AG04449 (cell line): Measurements from ENCODE around the gene AMIGO1.
A peak's percentile ranks its signal among the peaks of the same experiment; 100 is the strongest.

Experiments used
- CTCF ChIA-PET: fragments of 350-600 bp; formaldehyde crosslinking; extraction: SDS; loops from one replicate; lab custom pipeline; 2021; ENCODE audit warnings: antibody characterized with exemption; lab: Yijun Ruan, JAX
- POLR2A ChIA-PET: fragments of 400-600, 350-600 bp; formaldehyde crosslinking; extraction: SDS; loops from one replicate; lab custom pipeline; 2020; ENCODE audit warnings: antibody characterized with exemption, inconsistent platforms; lab: Yijun Ruan, JAX
- DNase-seq: peaks from one replicate; pipeline ENCODE4 v3.0.0-alpha.2; 2010; ENCODE audit warnings: low read depth, low spot score
- H3K4me3 ChIP-seq: 2 replicates; pipeline ENCODE4 v1.5.1; 2011; ENCODE audit warnings: low read depth, mild to moderate bottlenecking, control low read depth, low read length
- TF ChIP-seq, protein P1 (sequence below): IDR thresholded peaks from one replicate; pipeline ENCODE4 v1.5.1; 2011; ENCODE audit warnings: mild to moderate bottlenecking, moderate library complexity, low read length, control low read depth, inconsistent platforms; ENCODE audit not compliant: insufficient read depth; ENCODE audit errors: missing control alignments

Gene AMIGO1

DNA sequence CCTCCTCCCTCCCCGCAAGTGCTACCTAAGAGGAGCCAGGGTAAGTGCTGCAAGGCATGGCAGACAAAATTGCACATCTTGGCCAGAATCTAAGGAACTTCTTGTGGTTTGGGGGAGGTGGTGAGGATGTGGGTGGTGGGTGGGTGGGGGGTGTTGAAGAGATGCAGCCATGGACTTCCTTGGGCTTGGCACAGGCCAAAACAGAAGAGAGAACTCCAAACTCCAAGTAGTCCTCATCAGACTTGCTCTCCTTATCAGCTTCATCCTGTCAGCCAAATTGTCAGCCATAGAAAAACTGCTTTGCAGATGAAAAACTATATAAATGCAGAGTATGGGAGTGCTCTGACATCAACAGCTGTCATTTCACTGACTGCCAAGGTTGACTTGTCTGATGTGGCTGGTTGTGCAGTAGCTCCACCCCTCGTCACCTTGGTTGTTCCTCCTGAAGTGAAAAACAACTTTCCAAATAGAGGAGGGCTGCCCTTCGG is 7.1 kb downstream of the AMIGO1 start:
- ChIA-PET CTCF (interaction anchor here (1.2 to 43.1 kb wide), 4 partner anchors 7 to 47 kb away, joined by 3 to 2790 read pairs (median 657); partner anchors contain the start of genes AMIGO1, ATXN7L2, CYB561D1 and GNAI3), POLR2A (no interaction called here)
- TF ChIP-seq, protein P1, sequence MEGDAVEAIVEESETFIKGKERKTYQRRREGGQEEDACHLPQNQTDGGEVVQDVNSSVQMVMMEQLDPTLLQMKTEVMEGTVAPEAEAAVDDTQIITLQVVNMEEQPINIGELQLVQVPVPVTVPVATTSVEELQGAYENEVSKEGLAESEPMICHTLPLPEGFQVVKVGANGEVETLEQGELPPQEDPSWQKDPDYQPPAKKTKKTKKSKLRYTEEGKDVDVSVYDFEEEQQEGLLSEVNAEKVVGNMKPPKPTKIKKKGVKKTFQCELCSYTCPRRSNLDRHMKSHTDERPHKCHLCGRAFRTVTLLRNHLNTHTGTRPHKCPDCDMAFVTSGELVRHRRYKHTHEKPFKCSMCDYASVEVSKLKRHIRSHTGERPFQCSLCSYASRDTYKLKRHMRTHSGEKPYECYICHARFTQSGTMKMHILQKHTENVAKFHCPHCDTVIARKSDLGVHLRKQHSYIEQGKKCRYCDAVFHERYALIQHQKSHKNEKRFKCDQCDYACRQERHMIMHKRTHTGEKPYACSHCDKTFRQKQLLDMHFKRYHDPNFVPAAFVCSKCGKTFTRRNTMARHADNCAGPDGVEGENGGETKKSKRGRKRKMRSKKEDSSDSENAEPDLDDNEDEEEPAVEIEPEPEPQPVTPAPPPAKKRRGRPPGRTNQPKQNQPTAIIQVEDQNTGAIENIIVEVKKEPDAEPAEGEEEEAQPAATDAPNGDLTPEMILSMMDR = no peak
- no peak overlapping the region for H3K4me3 ChIP-seq
- no peak for DNase-seq

- TF ChIP-seq, protein P1 = no peak
- ChIA-PET CTCF (interaction anchor here (1.2 to 43.1 kb wide), 4 partner anchors 7 to 47 kb away, joined by 3 to 2790 read pairs (median 657); partner anchors contain the start of genes AMIGO1, ATXN7L2, CYB561D1 and GNAI3), POLR2A (interaction anchor here (1.1 kb wide), 1 partner anchor 8 kb away, joined by 7 read pairs; the partner anchor contains the start of gene AMIGO1)
- DNase-seq = no peak
- no peak overlapping the region for H3K4me3 ChIP-seq
Measured at GRCh38 chr1:109501644-109502363, 7.7 kb downstream of the AMIGO1 start.

GRCh38 chr1:109500941-109501381 is 8.6 kb downstream of the AMIGO1 start:
- TF ChIP-seq, protein P1 = no peak
- DNase-seq = peak; percentile 90
- no peak overlapping the region for H3K4me3 ChIP-seq
- POLR2A ChIA-PET = interaction anchor here (1.1 kb wide), 1 partner anchor 9 kb away, joined by 7 read pairs; the partner anchor contains the start of gene AMIGO1
- CTCF ChIA-PET = interaction anchor here (1.2 to 43.1 kb wide), 6 partner anchors 6 to 300 kb away, joined by 3 to 2790 read pairs (median 330); partner anchors contain the start of genes AMIGO1, ATXN7L2, CYB561D1 and GNAI3

DNA sequence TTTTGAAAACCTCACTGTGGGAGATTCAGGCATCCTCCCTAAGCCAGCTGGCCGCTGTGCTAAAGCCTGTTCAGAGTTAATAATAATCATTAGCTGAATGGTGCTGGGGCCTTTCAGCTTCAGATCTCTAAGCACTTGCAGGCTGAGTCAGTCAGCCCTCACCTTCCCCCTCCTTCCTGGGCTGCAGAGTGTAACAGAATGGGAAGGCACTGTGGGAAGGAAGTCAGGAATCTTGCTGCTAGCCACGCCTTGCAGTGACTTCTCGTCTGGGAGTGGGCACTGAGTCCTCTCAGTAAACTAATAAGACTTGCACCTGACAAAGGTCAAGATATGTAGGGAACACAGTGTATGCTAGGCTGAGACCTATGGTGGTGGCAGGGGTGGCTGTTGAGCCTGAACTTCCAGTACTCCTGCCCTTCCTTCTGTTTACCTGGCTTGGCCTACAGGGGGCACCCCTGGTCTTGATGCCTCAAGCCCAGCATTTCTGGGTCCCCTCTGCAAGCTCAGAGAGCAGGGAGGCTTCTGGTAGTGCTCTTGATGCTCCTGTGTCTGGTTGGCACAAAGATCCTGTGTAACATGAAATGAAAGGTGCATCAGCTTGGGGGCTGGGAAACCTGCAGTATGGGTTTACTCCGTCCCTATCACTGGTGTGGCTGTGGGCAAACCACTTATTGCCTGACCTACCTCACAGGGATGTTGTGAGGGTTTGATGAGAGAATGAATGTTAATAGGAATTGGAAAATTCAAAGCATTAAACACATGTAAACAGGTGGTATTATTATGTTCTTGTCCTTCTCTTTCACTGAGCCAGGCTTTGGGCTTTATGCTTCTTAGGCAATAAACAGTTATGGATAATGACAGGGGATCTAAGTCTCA is 9.6 kb downstream of the AMIGO1 start:
- no peak overlapping the region for H3K4me3 ChIP-seq
- ChIA-PET POLR2A (interaction anchor here (1.6 kb wide), 1 partner anchor 49 kb away, joined by 4 read pairs; the partner anchor contains the start of gene GNAI3), CTCF (interaction anchor here (0.6 to 43.1 kb wide), 11 partner anchors 5 to 299 kb away, joined by 3 to 2790 read pairs (median 3); partner anchors contain the start of genes AMIGO1, ATXN7L2, CYB561D1 and GNAI3)
- DNase-seq = no peak
- TF ChIP-seq, protein P1 = peak; percentile 41

DNA sequence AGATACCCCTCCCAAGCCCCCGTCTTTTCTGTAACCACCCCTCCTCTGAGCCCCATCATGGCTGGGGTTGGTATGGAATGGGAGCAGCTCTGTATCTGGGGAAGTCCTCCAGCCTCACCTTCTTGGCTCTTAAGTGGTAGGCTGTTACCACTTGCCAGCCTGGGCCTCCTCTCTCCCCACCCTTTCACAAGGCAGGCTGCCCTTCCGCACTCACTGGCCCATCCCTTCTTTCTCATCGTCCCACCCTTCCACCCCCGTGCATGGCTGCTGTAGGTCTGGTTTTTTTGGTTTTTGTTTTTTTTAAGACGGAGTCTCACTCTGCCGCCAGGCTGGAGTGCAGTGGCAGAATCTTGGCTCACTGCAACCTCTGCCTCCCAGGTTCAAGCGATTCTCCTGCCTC is 10.4 kb downstream of the AMIGO1 start:
- CTCF ChIA-PET = interaction anchor here (0.6 to 43.1 kb wide), 14 partner anchors 4 to 298 kb away, joined by 3 to 2790 read pairs (median 4); partner anchors contain the start of genes AMIGO1, ATXN7L2, CYB561D1 and GNAI3
- POLR2A ChIA-PET = interaction anchor here (1.5 to 1.6 kb wide), 2 partner anchors 33 to 50 kb away, joined by 3 to 4 read pairs; partner anchors contain the start of gene GNAI3
- no peak for DNase-seq
- TF ChIP-seq, protein P1 = no peak
- H3K4me3 ChIP-seq = no peak overlapping the region
